Activated CD4-positive, alpha-beta T cell treated with anti-CD3 and anti-CD28 coated beads for 36 hours (primary cell): Measurements from ENCODE around the gene AP1M2. TPM values are rescaled to one million over a fixed set of nuclear protein-coding genes. Genes with fewer than 3 reads are reported as not detected.

Experiments used
- ATAC-seq: fragments of 200-7000 bp; cut with Tn5 transposase; one replicate; pipeline ENCODE4 v1.10.0; 2021; ENCODE audit warnings: mild to moderate bottlenecking, moderate library complexity
- CTCF ChIA-PET: fragments of 350-600 bp; sonication (Branson Sonifier 250); formaldehyde crosslinking; loops from one replicate; lab custom pipeline; 2021; ENCODE audit warnings: antibody characterized with exemption; lab: Charles Lee
- POLR2A ChIA-PET: fragments of 350-600 bp; sonication (Branson Sonifier 250); formaldehyde crosslinking; loops from one replicate; lab custom pipeline; 2021; ENCODE audit warnings: antibody characterized with exemption, inconsistent platforms; lab: Charles Lee
- DNase-seq: peaks from one replicate; pipeline ENCODE4 v3.0.0-alpha.2; 2020
- H3K27ac Mint-ChIP-seq: one replicate; pipeline ENCODE4 v1.8.0; 2021; ENCODE audit warnings: mixed read lengths
- H3K27me3 Mint-ChIP-seq: one replicate; pipeline ENCODE4 v1.8.0; 2021; ENCODE audit warnings: mixed read lengths
- H3K36me3 Mint-ChIP-seq: one replicate; pipeline ENCODE4 v1.8.0; 2021; ENCODE audit warnings: low read depth, mixed read lengths
- H3K4me1 Mint-ChIP-seq: one replicate; pipeline ENCODE4 v1.8.0; 2021; ENCODE audit warnings: mixed read lengths
- H3K4me3 Mint-ChIP-seq: one replicate; pipeline ENCODE4 v1.8.0; 2021; ENCODE audit warnings: mild to moderate bottlenecking, moderate library complexity, mixed read lengths
- H3K9me3 Mint-ChIP-seq: one replicate; pipeline ENCODE4 v1.8.0; 2021; ENCODE audit warnings: low read depth, mixed read lengths
- intact Hi-C, 2 experiments: fragments of 100-400 bp; cut with DNase I in 1 of 2; cut with micrococcal nuclease in 1 of 2; formaldehyde crosslinking; loops; one replicate each; pipeline versions ENCODE4 v1.14.2 to v1.15.1; 2022 to 2024; cut with DNase I, micrococcal nuclease
- total RNA-seq, 2 experiments: library from RNA; stranded (reverse); gene quantifications; one replicate each; pipeline ENCODE4 v1.2.3, GENCODE V29; 2021

AP1M2 gene
- total RNA-seq: not detected

- POLR2A ChIA-PET: no interaction called here
- Mint-ChIP-seq H3K4me1 (peaks cover 16% of the 10 kb centered on the region), H3K27me3 (peaks cover 7% of the 10 kb centered on the region), H3K9me3 (no peaks in the 10 kb centered on the region), H3K4me3 (no peak within 1 kb of the TSS), H3K36me3 (no peaks in the 10 kb centered on the region), H3K27ac (no peak within 1 kb of the TSS)
- DNase-seq (no peak), ATAC-seq (no peak)
- CTCF ChIA-PET: no interaction called here
- intact Hi-C loops: no loop called here
These were observed at the start of gene AP1M2 for GRCh38 chr19:10587022-10587838. AP1M2 (minus strand) TSS chr19:10587312; CDS start chr19:10587231, 81 bp downstream.

GRCh38 chr19:10636304-10636972 lies 49.3 kb upstream of the AP1M2 start:
- no peaks in the 10 kb centered on the region for H3K27me3 Mint-ChIP-seq
- no peak overlapping the region for H3K4me3 Mint-ChIP-seq
- H3K36me3 Mint-ChIP-seq: peaks cover 47% of the 10 kb centered on the region
- ChIA-PET POLR2A (no interaction called here), CTCF (interaction anchor here (0.7 kb wide), 1 partner anchor 55 kb away, joined by 3 read pairs; no protein-coding TSS in a partner anchor)
- no peaks in the 10 kb centered on the region for H3K9me3 Mint-ChIP-seq
- H3K27ac Mint-ChIP-seq: no peak overlapping the region
- ATAC-seq: no peak
- intact Hi-C loops: no loop called here
- H3K4me1 Mint-ChIP-seq: peaks cover 11% of the 10 kb centered on the region
- DNase-seq: no peak

- H3K27ac Mint-ChIP-seq: no peak overlapping the region
- ChIA-PET POLR2A (no interaction called here), CTCF (interaction anchor here (1.3 to 1.5 kb wide), 2 partner anchors 9 to 54 kb away, joined by 4 to 6 read pairs; no protein-coding TSS in a partner anchor)
- intact Hi-C loops: no loop called here
- no peaks in the 10 kb centered on the region for H3K9me3 Mint-ChIP-seq
- no peak for DNase-seq
- peaks cover 52% of the 10 kb centered on the region for H3K36me3 Mint-ChIP-seq
- no peaks in the 10 kb centered on the region for H3K27me3 Mint-ChIP-seq
- no peak for ATAC-seq
- no peak overlapping the region for H3K4me3 Mint-ChIP-seq
- peaks cover 4% of the 10 kb centered on the region for H3K4me1 Mint-ChIP-seq
These were observed 47.9 kb upstream of the AP1M2 start for GRCh38 chr19:10634963-10635362.

- ATAC-seq: no peak
These were observed 47.3 kb upstream of the AP1M2 start for GRCh38 chr19:10634430-10634829.

GRCh38 chr19:10631874-10632273 lies 44.8 kb upstream of the AP1M2 start:
- H3K4me1 Mint-ChIP-seq: no peaks in the 10 kb centered on the region
- DNase-seq (no peak), ATAC-seq (no peak)
- H3K27me3 Mint-ChIP-seq: no peaks in the 10 kb centered on the region
- POLR2A ChIA-PET: interaction anchor here (0.7 kb wide), 1 partner anchor 95 kb away, joined by 8 read pairs; no protein-coding TSS in a partner anchor
- no peak overlapping the region for H3K27ac Mint-ChIP-seq
- no peak overlapping the region for H3K4me3 Mint-ChIP-seq
- intact Hi-C loops: no loop called here
- H3K9me3 Mint-ChIP-seq: no peaks in the 10 kb centered on the region
- peaks cover 49% of the 10 kb centered on the region for H3K36me3 Mint-ChIP-seq
- CTCF ChIA-PET: no interaction called here

More at GRCh38 chr19:10634430-10634829, 47.3 kb upstream of the AP1M2 start:
- intact Hi-C loops: no loop called here
- H3K4me3 Mint-ChIP-seq: no peak overlapping the region
- H3K9me3 Mint-ChIP-seq: no peaks in the 10 kb centered on the region
- POLR2A ChIA-PET: no interaction called here
- H3K27ac Mint-ChIP-seq: no peak overlapping the region
- CTCF ChIA-PET: interaction anchor here (1.0 to 2.3 kb wide), 3 partner anchors 54 to 151 kb away, joined by 4 to 7 read pairs (median 6); no protein-coding TSS in a partner anchor
- H3K36me3 Mint-ChIP-seq: peaks cover 53% of the 10 kb centered on the region
- DNase-seq: no peak
- peaks cover 4% of the 10 kb centered on the region for H3K4me1 Mint-ChIP-seq
- no peaks in the 10 kb centered on the region for H3K27me3 Mint-ChIP-seq

GRCh38 chr19:10625762-10626138 lies 38.6 kb upstream of the AP1M2 start:
- DNase-seq: no peak
- H3K4me1 Mint-ChIP-seq: peaks cover 21% of the 10 kb centered on the region
- no peak for ATAC-seq
- H3K9me3 Mint-ChIP-seq: no peaks in the 10 kb centered on the region
- H3K36me3 Mint-ChIP-seq: peaks cover 17% of the 10 kb centered on the region
- no peak overlapping the region for H3K27ac Mint-ChIP-seq
- ChIA-PET CTCF (interaction anchor here (0.6 kb wide), 1 partner anchor 790 kb away, joined by 3 read pairs; the partner anchor contains the start of gene PIN1), POLR2A (interaction anchor here (0.6 kb wide), 1 partner anchor 240 kb away, joined by 4 read pairs; no protein-coding TSS in a partner anchor)
- intact Hi-C loops: no loop called here
- no peaks in the 10 kb centered on the region for H3K27me3 Mint-ChIP-seq
- H3K4me3 Mint-ChIP-seq: no peak overlapping the region

- intact Hi-C loops: no loop called here
- no peaks in the 10 kb centered on the region for H3K27me3 Mint-ChIP-seq
- peaks cover 25% of the 10 kb centered on the region for H3K4me1 Mint-ChIP-seq
- no peak within 1 kb of the TSS for H3K4me3 Mint-ChIP-seq
- ATAC-seq: peak; percentile 30
- H3K36me3 Mint-ChIP-seq: peaks cover 19% of the 10 kb centered on the region
- DNase-seq: no peak
- ChIA-PET CTCF (no interaction called here), POLR2A (interaction anchor here (0.6 kb wide), 1 partner anchor 241 kb away, joined by 4 read pairs; no protein-coding TSS in a partner anchor)
- no peak within 1 kb of the TSS for H3K27ac Mint-ChIP-seq
- no peaks in the 10 kb centered on the region for H3K9me3 Mint-ChIP-seq
These were observed 38.1 kb upstream of the AP1M2 start, which contains the start of gene SLC44A2 for GRCh38 chr19:10625003-10625761. SLC44A2 (plus strand) TSS chr19:10625553; CDS start chr19:10625634, 81 bp downstream.

- Mint-ChIP-seq H3K27me3 (no peaks in the 10 kb centered on the region), H3K9me3 (no peaks in the 10 kb centered on the region), H3K4me1 (peaks cover 25% of the 10 kb centered on the region), H3K4me3 (no peak overlapping the region), H3K27ac (no peak overlapping the region), H3K36me3 (peaks cover 16% of the 10 kb centered on the region)
- intact Hi-C loops: no loop called here
- ChIA-PET POLR2A (no interaction called here), CTCF (interaction anchor here (0.6 to 1.2 kb wide), 2 partner anchors 43 to 77 kb away, joined by 3 to 4 read pairs; partner anchors contain the start of gene QTRT1)
- DNase-seq (no peak), ATAC-seq (peak; percentile 30)
These were observed 37.5 kb upstream of the AP1M2 start for GRCh38 chr19:10624585-10624984.

GRCh38 chr19:10621966-10622365 lies 34.9 kb upstream of the AP1M2 start:
- POLR2A ChIA-PET: no interaction called here
- Mint-ChIP-seq H3K27ac (peak overlapping the region; percentile 45), H3K27me3 (no peaks in the 10 kb centered on the region), H3K4me3 (no peak overlapping the region), H3K9me3 (no peaks in the 10 kb centered on the region), H3K4me1 (peaks cover 25% of the 10 kb centered on the region), H3K36me3 (peaks cover 9% of the 10 kb centered on the region)
- DNase-seq (no peak), ATAC-seq (no peak)
- intact Hi-C loops: no loop called here
- CTCF ChIA-PET: interaction anchor here (0.6 to 4.6 kb wide), 4 partner anchors 22 to 71 kb away, joined by 3 to 17 read pairs (median 6); no protein-coding TSS in a partner anchor

GRCh38 chr19:10620786-10621185 lies 33.7 kb upstream of the AP1M2 start:
- ChIA-PET POLR2A (no interaction called here), CTCF (interaction anchor here (0.9 to 4.6 kb wide), 5 partner anchors 8 to 148 kb away, joined by 3 to 17 read pairs (median 3); no protein-coding TSS in a partner anchor)
- H3K27ac Mint-ChIP-seq: peak overlapping the region; percentile 55
- intact Hi-C loops: no loop called here
- peaks cover 9% of the 10 kb centered on the region for H3K36me3 Mint-ChIP-seq
- no peak overlapping the region for H3K4me3 Mint-ChIP-seq
- no peaks in the 10 kb centered on the region for H3K27me3 Mint-ChIP-seq
- ATAC-seq (no peak), DNase-seq (no peak)
- H3K9me3 Mint-ChIP-seq: no peaks in the 10 kb centered on the region
- H3K4me1 Mint-ChIP-seq: peaks cover 27% of the 10 kb centered on the region
